Measurements from ENCODE around the gene ZNF576.

DNA sequence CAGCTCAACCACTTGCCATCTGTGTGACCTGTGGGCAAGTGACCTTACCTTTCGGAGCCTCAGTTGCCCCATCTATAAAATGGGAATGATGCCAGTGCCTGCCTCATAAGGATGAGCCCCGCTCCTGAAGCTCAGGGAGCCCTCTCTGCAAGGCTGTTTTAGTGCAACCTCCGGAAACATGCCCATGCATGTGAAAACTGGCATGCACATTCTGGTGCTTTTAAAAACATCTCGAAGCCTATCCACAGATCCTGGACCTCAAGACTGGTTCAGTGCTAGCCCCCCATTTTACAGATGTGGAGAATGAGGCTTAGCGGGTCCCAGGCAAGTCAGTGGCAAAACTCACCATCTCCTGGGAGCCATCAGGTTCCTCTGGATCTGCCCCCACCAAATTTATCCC is 37.7 kb downstream of the ZNF576 start:
- TF ChIP-seq RARB (CRISPR knock-in tag; IDR thresholded peaks at IDR 0.05) (no peak), ARNTL (CRISPR knock-in tag; IDR thresholded peaks at IDR 0.05; ENCODE audit: borderline replicate concordance, low read depth) (no peak), TCF4 (CRISPR knock-in tag; IDR thresholded peaks at IDR 0.05; ENCODE audit: borderline replicate concordance) (no peak), PPARA (CRISPR knock-in tag; IDR thresholded peaks at IDR 0.05; ENCODE audit: borderline replicate concordance) (no peak), TSHZ2 (CRISPR knock-in tag; IDR thresholded peaks at IDR 0.05) (no peak), ZFP3 (CRISPR knock-in tag; IDR thresholded peaks at IDR 0.05) (no peak), CSDC2 (CRISPR knock-in tag; IDR thresholded peaks at IDR 0.05) (no peak), ZC3H10 (CRISPR knock-in tag; IDR thresholded peaks at IDR 0.05) (no peak), ZNF565 (CRISPR knock-in tag; conservative IDR thresholded peaks at IDR 0.05; ENCODE audit: low read depth) (no peak), ZFP30 (CRISPR knock-in tag; IDR thresholded peaks at IDR 0.05) (no peak), OSR1 (CRISPR knock-in tag; IDR thresholded peaks at IDR 0.05) (no peak), ESRRG (CRISPR knock-in tag; IDR thresholded peaks at IDR 0.05) (no peak)
- TF ChIP-seq, protein P1, sequence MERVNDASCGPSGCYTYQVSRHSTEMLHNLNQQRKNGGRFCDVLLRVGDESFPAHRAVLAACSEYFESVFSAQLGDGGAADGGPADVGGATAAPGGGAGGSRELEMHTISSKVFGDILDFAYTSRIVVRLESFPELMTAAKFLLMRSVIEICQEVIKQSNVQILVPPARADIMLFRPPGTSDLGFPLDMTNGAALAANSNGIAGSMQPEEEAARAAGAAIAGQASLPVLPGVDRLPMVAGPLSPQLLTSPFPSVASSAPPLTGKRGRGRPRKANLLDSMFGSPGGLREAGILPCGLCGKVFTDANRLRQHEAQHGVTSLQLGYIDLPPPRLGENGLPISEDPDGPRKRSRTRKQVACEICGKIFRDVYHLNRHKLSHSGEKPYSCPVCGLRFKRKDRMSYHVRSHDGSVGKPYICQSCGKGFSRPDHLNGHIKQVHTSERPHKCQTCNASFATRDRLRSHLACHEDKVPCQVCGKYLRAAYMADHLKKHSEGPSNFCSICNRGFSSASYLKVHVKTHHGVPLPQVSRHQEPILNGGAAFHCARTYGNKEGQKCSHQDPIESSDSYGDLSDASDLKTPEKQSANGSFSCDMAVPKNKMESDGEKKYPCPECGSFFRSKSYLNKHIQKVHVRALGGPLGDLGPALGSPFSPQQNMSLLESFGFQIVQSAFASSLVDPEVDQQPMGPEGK (CRISPR knock-in tag; IDR thresholded peaks at IDR 0.05; ENCODE audit: borderline replicate concordance): no peak
- TF ChIP-seq, protein P2, sequence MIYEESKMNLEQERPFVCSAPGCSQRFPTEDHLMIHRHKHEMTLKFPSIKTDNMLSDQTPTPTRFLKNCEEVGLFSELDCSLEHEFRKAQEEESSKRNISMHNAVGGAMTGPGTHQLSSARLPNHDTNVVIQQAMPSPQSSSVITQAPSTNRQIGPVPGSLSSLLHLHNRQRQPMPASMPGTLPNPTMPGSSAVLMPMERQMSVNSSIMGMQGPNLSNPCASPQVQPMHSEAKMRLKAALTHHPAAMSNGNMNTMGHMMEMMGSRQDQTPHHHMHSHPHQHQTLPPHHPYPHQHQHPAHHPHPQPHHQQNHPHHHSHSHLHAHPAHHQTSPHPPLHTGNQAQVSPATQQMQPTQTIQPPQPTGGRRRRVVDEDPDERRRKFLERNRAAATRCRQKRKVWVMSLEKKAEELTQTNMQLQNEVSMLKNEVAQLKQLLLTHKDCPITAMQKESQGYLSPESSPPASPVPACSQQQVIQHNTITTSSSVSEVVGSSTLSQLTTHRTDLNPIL (CRISPR knock-in tag; IDR thresholded peaks at IDR 0.05; ENCODE audit: low read depth): no peak
